ENCODE measurements around the gene AIG1.

Gene AIG1

GRCh38 chr6:143050509-143050908 lies 10.2 kb upstream of the AIG1 start:
- H3K9me2 ChIP-seq (replicated peaks; ENCODE audit: insufficient read depth, low read length), result no peaks in the 10 kb centered on the region
- H3K4me1 ChIP-seq (ENCODE audit: low read length), result no peaks in the 10 kb centered on the region
- no peak overlapping the region for H3K4me3 ChIP-seq (ENCODE audit: low read length)
- H2AFZ ChIP-seq (ENCODE audit: low read length), result no peak overlapping the region
- no peaks in the 10 kb centered on the region for H3K36me3 ChIP-seq (replicated peaks; ENCODE audit: insufficient read depth, low read length)
- H3K27me3 ChIP-seq (replicated peaks; ENCODE audit: insufficient read depth, low read length), result no peaks in the 10 kb centered on the region
- no peak for DNase-seq
- no peak for TF ChIP-seq EZH2 (optimal IDR thresholded peaks at IDR 0.05; ENCODE audit: low read depth, low read length)
- no peak for TF ChIP-seq EZH2phosphoT487 (IDR thresholded peaks at IDR 0.05; ENCODE audit: low read length)
- TF ChIP-seq, protein P1, sequence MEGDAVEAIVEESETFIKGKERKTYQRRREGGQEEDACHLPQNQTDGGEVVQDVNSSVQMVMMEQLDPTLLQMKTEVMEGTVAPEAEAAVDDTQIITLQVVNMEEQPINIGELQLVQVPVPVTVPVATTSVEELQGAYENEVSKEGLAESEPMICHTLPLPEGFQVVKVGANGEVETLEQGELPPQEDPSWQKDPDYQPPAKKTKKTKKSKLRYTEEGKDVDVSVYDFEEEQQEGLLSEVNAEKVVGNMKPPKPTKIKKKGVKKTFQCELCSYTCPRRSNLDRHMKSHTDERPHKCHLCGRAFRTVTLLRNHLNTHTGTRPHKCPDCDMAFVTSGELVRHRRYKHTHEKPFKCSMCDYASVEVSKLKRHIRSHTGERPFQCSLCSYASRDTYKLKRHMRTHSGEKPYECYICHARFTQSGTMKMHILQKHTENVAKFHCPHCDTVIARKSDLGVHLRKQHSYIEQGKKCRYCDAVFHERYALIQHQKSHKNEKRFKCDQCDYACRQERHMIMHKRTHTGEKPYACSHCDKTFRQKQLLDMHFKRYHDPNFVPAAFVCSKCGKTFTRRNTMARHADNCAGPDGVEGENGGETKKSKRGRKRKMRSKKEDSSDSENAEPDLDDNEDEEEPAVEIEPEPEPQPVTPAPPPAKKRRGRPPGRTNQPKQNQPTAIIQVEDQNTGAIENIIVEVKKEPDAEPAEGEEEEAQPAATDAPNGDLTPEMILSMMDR (IDR thresholded peaks at IDR 0.05; ENCODE audit: low read length), result no peak
- no peak overlapping the region for H3K27ac ChIP-seq (ENCODE audit: low read length)
- H3K4me2 ChIP-seq (ENCODE audit: low read depth, low read length), result no peak overlapping the region
- no peaks in the 10 kb centered on the region for H3K79me2 ChIP-seq (ENCODE audit: low read length)
- H3K9ac ChIP-seq (ENCODE audit: low read length), result no peak overlapping the region
- no peaks in the 10 kb centered on the region for H3F3A ChIP-seq (ENCODE audit: insufficient read depth, low read length)
- no peaks in the 10 kb centered on the region for H3K9me3 ChIP-seq (replicated peaks; ENCODE audit: insufficient read depth, low read length)
- no peaks in the 10 kb centered on the region for H4K20me1 ChIP-seq (ENCODE audit: insufficient read depth, low read length)

DNA sequence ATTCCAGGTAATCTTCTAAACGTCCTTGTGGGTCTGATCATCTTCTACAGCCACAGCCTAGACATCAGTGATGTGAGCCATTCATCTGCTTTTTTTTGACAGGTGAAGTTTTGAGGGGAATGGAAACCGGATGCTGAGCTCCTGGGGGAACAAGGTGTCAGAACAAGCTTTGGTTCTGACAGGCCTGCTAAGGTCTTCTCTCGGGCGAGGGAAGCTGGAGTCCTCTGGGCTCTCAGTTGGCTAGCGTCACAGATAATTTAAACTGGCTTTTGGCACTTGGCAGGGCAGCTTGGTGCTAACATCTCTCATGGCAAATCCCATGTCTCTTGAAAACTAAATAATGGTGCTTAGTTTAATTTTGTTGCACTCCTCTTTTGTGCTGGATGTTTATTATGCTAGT lies 8.4 kb upstream of the AIG1 start:
- H3K36me3 ChIP-seq (replicated peaks; ENCODE audit: insufficient read depth, low read length), result no peaks in the 10 kb centered on the region
- no peak for TF ChIP-seq EZH2 (optimal IDR thresholded peaks at IDR 0.05; ENCODE audit: low read depth, low read length)
- TF ChIP-seq EZH2phosphoT487 (IDR thresholded peaks at IDR 0.05; ENCODE audit: low read length), result no peak
- TF ChIP-seq, protein P1 (IDR thresholded peaks at IDR 0.05; ENCODE audit: low read length), result no peak

GRCh38 chr6:143053856-143054255 lies 6.8 kb upstream of the AIG1 start:
- no peak overlapping the region for H3K4me3 ChIP-seq (ENCODE audit: low read length)
- TF ChIP-seq, protein P1 (IDR thresholded peaks at IDR 0.05; ENCODE audit: low read length), result no peak
- TF ChIP-seq EZH2 (optimal IDR thresholded peaks at IDR 0.05; ENCODE audit: low read depth, low read length), result no peak
- TF ChIP-seq EZH2phosphoT487 (IDR thresholded peaks at IDR 0.05; ENCODE audit: low read length), result no peak
- H4K20me1 ChIP-seq (ENCODE audit: insufficient read depth, low read length), result no peaks in the 10 kb centered on the region
- H3K27ac ChIP-seq (ENCODE audit: low read length), result no peak overlapping the region
- H3K36me3 ChIP-seq (replicated peaks; ENCODE audit: insufficient read depth, low read length), result no peaks in the 10 kb centered on the region
- no peaks in the 10 kb centered on the region for H3K79me2 ChIP-seq (ENCODE audit: low read length)
- no peak overlapping the region for H3K9ac ChIP-seq (ENCODE audit: low read length)
- H2AFZ ChIP-seq (ENCODE audit: low read length), result no peak overlapping the region
- H3K9me3 ChIP-seq (replicated peaks; ENCODE audit: insufficient read depth, low read length), result no peaks in the 10 kb centered on the region
- no peaks in the 10 kb centered on the region for H3K4me1 ChIP-seq (ENCODE audit: low read length)
- DNase-seq, result no peak
- H3F3A ChIP-seq (ENCODE audit: insufficient read depth, low read length), result no peaks in the 10 kb centered on the region
- H3K4me2 ChIP-seq (ENCODE audit: low read depth, low read length), result no peak overlapping the region
- H3K9me2 ChIP-seq (replicated peaks; ENCODE audit: insufficient read depth, low read length), result no peaks in the 10 kb centered on the region
- no peaks in the 10 kb centered on the region for H3K27me3 ChIP-seq (replicated peaks; ENCODE audit: insufficient read depth, low read length)

More for the DNA sequence above, 8.4 kb upstream of the AIG1 start:
- no peaks in the 10 kb centered on the region for H3K27me3 ChIP-seq (replicated peaks; ENCODE audit: insufficient read depth, low read length)
- H3K9me2 ChIP-seq (replicated peaks; ENCODE audit: insufficient read depth, low read length), result no peaks in the 10 kb centered on the region
- no peak overlapping the region for H2AFZ ChIP-seq (ENCODE audit: low read length)
- H4K20me1 ChIP-seq (ENCODE audit: insufficient read depth, low read length), result no peaks in the 10 kb centered on the region
- no peak overlapping the region for H3K4me3 ChIP-seq (ENCODE audit: low read length)
- no peaks in the 10 kb centered on the region for H3K4me1 ChIP-seq (ENCODE audit: low read length)
- no peak overlapping the region for H3K9ac ChIP-seq (ENCODE audit: low read length)
- no peak overlapping the region for H3K27ac ChIP-seq (ENCODE audit: low read length)
- no peaks in the 10 kb centered on the region for H3F3A ChIP-seq (ENCODE audit: insufficient read depth, low read length)
- DNase-seq, result no peak
- no peaks in the 10 kb centered on the region for H3K9me3 ChIP-seq (replicated peaks; ENCODE audit: insufficient read depth, low read length)
- H3K79me2 ChIP-seq (ENCODE audit: low read length), result no peaks in the 10 kb centered on the region
- no peak overlapping the region for H3K4me2 ChIP-seq (ENCODE audit: low read depth, low read length)

All from MM.1S (cell line).